NCI-H510A (cell line): ENCODE data around the gene TOM1.
"Not testable (repeated sequence)": the region's sequence is repeated elsewhere in the genome, so short reads cannot be mapped to it uniquely, and the experiment has no call there.

Experiments used
- DNase-seq: peaks from one replicate; lab custom pipeline; 2025; lab: John Stamatoyannopoulos, UW

Gene TOM1

DNA sequence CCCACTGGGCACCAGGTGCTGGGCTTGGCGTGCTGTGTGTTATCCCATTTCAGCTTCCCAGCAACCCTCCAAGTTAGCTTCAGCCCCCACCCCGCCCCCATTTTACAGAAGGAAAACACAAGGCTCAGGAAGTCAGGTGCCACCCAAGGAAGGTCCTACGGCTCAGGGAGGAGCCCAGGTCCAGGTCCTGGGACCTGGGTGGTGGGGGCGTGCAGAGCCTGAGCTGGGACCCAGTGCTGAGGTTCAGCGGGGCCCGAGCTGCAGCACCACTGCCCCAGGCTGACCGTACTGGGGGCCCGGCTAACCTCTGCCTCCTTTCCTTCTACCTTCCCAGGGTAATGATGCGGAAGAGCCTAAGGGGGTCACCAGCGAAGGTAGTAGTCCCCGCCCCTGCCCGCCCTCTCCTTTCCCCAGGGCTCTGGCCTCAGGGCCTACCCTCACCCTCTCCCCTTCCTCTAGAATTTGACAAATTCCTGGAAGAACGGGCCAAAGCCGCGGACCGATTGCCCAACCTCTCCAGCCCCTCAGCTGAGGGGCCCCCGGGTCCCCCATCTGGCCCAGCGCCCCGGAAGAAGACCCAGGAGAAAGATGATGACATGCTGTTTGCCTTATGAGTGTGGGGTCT, 47.0 kb downstream of the TOM1 start:
- no peak for DNase-seq

GRCh38 chr22:35347462-35347861, 47.8 kb downstream of the TOM1 start:
- DNase-seq, result no peak

DNA sequence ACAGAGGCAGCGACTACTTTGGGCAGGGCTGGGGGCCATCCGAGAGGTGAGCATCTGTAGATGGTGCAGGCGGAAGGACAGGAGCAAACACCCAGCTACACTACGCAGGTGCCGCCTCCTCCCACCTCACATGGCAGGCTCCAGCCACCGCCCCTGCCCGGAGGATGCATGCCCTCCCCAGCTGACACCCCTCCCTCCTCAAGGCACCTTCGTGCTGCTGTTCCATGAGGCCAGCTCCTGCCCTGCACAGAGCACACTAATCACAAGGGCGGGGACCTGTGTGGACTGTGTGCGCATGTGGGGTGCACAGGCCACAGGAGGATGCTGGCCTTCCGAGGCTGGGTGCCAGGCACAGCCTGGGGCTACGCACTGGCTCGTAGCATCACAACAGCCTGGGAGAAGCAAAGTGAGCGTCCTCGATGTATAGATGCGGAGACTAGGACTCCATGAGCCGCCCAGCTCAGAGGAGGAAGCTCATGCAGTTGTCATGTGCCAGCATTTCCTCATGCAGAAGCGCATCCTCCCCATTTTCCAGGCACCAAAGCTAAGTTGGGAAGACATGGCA, 48.4 kb downstream of the TOM1 start:
- DNase-seq, result no peak

DNA sequence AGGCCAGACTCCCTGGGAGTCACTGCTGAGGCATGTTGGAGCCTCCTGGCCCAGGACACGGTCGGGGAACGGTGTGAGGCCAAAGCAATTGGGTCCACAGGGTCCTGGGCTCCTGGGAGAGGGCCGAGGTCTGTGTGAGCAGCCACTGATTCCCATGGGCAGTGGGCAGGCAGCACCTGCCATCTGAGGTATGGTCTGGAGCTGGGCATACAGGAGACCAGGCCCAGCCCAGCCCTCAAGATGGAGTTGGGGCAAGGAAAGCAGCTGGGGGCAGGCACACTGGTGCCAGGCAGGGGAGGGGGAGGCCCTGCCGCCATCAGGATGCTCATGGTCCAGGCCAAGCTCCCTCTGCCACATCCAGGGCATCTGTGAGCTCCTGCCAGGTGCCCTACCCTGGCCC, 49.0 kb downstream of the TOM1 start:
- DNase-seq, result no peak

DNA sequence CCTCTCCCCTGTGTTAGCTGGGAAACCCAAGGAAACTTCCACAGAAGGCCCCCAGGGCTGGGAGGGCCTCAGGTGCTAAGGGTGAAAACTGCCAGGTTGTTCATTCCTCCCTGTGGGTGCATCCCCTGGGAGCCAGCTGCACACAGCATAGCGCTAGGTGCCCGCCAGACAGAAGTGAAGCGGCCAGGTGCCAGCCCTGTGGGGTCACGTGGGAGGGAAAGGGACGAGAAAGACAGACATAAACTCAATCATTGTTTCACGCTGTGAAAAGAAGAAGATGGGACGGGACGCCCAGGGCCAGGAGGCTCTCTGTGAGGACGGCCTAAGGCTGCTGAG, 49.6 kb downstream of the TOM1 start:
- no peak for DNase-seq

GRCh38 chr22:35349704-35350538, 50.2 kb downstream of the TOM1 start:
- DNase-seq, result peak; percentile 32

- peak; percentile 76 for DNase-seq
Measured at GRCh38 chr22:35350539-35351503, 51.1 kb downstream of the TOM1 start.

- no peak for DNase-seq
Measured at GRCh38 chr22:35352214-35353111, 52.8 kb downstream of the TOM1 start.

GRCh38 chr22:35353318-35353717, 53.6 kb downstream of the TOM1 start:
- no peak for DNase-seq

- no peak for DNase-seq
Measured at GRCh38 chr22:35354068-35354467, 54.4 kb downstream of the TOM1 start.

- DNase-seq, result no peak
Measured at GRCh38 chr22:35357883-35358621, 58.4 kb downstream of the TOM1 start.

DNA sequence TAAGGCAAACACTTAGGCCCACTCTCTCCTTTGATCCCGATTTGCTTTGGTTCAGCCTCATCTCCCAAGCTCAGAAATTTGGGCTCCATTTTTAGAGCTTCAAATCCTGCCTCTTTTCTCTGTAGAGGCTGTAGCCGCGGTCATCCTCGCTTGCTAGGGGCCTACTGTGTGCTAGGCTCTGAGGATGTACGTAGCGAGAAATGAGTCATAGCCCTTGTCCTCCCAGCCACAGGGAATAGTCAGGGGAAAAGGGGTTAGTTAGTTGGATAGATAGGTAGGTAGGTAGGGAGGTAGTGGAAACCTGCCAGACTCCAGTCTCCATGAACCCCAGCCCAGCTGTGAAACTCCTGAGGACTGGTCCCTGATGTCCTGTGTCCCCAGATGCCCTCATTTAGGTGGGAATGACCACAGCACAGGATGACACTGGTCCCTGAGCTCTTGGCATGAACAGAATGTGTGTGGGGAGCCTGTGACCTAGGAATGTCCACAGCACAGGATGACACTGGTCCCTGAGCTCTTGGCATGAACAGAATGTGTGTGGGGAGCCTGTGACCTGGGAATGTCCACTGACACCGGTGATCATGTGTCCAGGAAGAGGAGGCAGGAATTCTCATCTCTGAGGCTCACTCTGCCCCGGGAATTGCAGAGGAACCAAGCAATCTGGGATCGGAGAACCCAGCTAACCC, 59.8 kb downstream of the TOM1 start:
- DNase-seq, result no peak

GRCh38 chr22:35361001-35361558, 61.4 kb downstream of the TOM1 start:
- no peak for DNase-seq

DNA sequence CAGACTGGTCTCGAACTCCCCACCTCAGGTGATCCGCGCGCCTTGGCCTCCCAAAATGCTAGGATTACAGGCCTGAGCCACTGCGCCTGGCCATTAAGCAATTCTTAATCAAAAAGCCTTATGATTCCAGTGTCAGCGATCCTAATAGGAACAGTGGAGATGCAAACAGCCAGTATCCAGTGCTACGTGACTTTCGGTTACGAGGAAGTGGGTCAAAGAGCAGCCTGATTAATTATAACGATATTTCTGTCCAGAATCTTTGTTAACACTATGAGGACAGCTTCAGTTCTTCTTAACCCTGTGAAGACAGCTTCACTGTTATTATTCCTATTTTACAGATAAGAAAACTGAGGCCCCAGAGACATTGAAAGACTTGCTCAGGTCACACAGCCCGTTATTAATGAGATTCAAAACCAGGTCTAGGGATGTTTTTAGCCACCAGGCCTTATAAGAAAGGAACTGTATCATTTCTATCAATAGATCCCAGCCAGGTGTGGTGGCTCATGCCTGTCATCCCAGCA, 63.9 kb downstream of the TOM1 start:
- no peak for DNase-seq

GRCh38 chr22:35364230-35364629, 64.5 kb downstream of the TOM1 start:
- not testable (repeated sequence) for DNase-seq

- no peak for DNase-seq
Measured at GRCh38 chr22:35367331-35367886, 67.7 kb downstream of the TOM1 start.

DNA sequence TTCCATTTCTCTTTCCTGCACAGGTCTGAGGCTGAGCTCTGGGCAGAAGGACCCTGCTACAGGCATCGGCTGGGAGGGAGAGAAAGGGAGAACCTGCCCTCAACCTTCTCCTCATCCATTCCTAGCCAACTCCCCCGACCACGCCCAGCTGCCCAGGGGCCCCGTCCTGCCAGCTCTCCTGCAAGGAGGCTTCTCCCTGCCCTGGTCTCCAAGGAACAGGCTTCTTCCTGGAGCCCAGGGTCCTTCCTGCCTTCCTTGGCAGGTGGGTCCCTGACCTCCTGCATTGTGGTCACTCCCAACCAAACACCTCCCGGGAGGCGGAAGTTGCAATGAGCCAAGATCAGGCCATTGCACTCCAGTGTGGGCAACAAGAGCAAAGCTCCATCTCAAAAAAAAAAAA, 68.7 kb downstream of the TOM1 start:
- DNase-seq, result no peak

DNA sequence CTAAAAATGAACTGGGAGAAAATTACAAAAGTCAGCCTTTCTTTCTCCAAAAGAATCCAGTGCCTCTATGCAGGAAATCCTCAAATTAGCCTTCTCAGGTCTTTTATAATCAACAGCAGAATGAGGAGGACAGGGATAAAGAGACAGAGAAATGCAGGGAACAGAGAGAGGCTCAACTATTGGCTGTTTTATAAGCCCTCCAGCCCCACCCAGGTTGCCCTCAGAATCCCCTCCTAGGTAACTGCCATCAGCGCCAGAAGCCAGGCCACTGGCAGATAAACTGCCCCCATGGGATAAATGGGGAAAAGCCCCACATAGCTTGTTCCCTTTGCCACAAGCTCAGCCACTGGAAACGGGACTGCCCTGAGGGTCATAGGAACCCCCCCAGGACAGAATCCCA, 70.3 kb downstream of the TOM1 start:
- DNase-seq, result no peak

DNA sequence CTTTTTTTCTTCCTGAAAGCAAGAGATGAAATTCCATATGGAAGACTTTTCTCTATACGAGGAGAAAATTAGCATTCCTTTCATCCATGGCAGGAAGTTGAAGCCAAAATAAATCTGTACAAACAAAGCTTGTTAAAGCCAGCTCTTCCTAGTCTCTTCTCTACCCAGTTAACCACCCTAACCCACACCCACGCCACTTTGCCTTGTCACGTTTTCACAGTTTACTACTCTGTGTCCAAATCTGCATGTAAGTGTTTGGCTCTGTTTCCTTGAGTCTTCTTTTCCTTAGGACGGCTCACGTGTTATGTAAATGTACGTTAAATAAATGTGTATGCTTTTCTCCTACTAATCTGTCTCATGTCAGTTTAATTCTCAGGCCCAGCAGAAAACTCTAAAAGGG, 74.1 kb downstream of the TOM1 start:
- no peak for DNase-seq
